HT-29 (cell line): ENCODE measurements around the gene PTPRD. TPM values are rescaled to one million over a fixed set of nuclear protein-coding genes. Genes with fewer than 3 reads are reported as not detected.

Source experiments
- DNase-seq: peaks from one replicate; pipeline ENCODE4 v3.0.0-alpha.2; 2015; ENCODE audit warnings: low spot score
- total RNA-seq: library from RNA; depleted of rRNA; stranded (reverse); fragments of >200 nt; shearing (Covaris generic); gene quantifications from 2 replicates; pipeline ENCODE4 v1.2.3, GENCODE V29; 2014

PTPRD gene
- total RNA-seq, 1 experiment from 2014 or later = not detected

DNA sequence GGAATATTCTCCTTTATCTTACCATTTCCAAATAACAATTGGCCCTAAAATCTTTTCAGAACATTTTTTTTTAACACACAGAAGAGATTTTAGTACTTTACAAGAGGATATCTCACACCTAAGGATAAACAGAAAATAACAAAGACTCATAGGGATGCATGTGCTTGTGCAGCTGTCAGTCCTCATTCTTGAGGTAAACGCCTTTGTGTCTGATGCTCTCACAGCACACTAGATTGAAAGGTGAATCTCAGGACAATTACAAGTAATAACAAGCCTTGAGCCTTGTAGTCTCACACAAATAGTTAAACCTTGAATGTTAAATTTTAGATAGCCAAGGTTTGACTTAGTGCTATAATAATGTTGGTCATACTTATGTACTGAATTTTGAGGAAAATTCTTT, 439.2 kb downstream of the PTPRD start:
- no peak for DNase-seq

- no peak for DNase-seq
Observed at GRCh38 chr9:10172476-10172875, 440.3 kb downstream of the PTPRD start.

DNA sequence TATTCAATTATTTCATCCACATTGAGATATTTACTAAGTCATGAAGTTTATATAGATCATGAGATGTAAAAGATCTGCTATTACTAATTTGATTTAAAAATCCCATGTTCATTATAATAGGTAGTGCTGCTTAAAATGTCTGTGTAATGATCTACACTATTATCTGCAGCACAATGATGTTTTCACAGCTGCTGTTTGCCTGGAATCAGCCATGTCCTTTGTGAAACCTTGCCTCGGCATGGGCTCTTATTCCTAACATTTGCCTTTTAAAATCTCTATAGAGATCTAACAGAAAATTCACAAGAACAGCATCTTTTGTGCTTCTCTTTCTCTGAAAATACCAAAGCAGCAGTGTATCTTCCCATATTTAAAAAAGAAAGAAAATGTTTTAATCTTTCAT, 444.6 kb downstream of the PTPRD start:
- DNase-seq = no peak

DNA sequence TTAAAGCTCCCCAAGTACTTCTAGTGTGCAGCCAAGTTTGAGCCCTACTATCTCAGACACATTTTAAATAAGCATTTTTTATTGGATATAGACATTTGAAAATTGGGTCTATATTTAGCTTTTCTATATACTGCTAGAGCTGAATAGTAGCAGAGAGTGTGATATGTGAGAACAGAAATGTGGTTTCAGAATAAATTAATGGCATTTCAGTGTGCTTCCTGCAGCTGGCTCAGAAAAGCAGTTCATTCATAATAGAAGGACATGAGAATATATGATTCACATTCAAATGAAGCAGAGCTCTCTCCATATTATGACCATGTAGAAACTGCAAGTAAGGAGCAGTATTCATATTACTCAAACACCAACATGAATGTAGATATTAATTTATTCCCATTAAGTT, 464.0 kb downstream of the PTPRD start:
- no peak for DNase-seq

GRCh38 chr9:10146517-10147331, 466.1 kb downstream of the PTPRD start:
- DNase-seq = no peak

DNA sequence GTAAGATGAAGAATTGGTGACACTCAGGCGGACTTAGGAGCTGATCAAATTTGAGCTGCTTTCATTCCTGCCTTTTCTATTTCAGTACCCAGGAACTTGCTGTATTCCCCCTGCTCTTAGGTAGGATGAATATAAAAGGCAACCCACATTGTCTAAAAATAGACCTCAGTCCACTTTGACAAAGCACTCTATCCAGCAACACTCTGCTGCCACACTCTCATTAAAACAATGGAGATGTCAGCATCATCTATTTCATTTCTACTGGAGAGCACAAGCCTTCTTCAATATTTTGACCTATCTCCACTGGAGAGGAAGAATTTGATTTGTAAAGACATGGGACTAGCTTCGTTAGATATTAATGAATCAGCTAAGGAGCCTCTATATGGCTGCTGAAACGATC, 468.4 kb downstream of the PTPRD start:
- no peak for DNase-seq

DNA sequence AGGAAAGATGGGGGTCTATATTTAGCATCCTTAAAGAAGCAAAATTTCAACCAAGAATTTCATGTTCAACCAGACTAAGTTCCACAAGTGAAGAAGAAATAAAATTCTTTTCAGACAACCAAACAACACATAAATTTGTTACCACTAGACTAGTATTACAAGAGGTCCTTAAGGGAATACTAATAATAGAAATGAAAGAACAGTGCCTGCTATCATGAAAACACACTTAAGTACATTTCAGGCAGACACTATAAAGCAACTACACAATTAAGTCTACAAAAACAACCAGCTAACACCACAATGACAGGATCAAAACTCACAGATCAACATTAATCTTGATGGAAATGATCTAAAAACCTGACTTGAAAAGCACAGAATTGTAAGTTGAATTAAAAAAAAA, 477.2 kb downstream of the PTPRD start:
- no peak for DNase-seq

GRCh38 chr9:10134266-10134665, 478.5 kb downstream of the PTPRD start:
- DNase-seq = no peak

DNA sequence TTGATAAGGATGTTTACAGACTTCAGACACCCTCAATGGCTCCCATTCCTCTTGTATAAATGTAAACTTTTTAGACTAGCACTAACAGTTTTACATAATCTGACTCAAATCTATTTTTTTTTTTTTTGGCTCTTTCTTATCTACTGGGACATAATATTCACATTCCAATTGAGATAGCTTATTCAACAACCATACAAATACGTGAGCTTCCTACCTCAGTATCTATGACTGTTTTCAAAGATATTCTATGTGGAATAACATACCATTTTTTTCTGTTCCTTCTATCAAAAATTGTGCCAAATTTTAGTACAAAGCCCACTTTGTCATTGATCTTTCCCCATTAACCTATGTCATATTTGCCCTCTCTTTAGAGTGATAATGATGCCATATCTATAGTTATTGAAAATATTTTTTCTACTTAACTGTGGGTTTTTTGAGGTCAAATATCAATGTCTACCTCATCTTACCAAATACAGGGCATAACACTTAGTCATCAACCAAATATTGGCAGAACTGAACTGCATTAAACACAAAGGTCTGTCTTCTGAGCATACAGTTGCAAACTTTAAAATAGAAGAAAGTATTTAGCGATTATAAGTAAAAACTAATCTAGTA, 482.6 kb downstream of the PTPRD start:
- no peak for DNase-seq

DNA sequence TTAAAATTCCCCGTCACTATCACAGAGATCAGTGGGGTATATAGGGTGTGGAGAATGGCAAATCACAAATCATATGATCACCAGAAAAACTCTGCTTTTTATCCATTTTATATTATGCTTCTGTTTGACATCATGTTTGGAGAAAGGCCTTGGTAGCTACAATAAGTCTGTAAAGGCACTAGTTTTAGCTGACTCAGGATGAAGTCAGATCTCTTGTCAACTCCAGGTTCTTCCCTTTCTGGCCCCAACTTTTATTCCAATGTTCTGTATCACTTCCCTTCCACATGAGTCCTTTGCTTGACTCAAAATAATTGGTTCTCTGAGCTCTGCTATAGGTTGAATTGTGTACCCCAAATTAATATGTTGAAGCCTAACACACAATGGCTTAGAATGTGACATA, 484.9 kb downstream of the PTPRD start:
- no peak for DNase-seq

- DNase-seq = no peak
Observed at GRCh38 chr9:10112798-10113197, 500.0 kb downstream of the PTPRD start.

GRCh38 chr9:10112070-10112469, 500.7 kb downstream of the PTPRD start:
- DNase-seq = no peak

GRCh38 chr9:10108815-10109214, 504.0 kb downstream of the PTPRD start:
- DNase-seq = no peak

GRCh38 chr9:10104774-10105173, 508.0 kb downstream of the PTPRD start:
- DNase-seq = no peak

DNA sequence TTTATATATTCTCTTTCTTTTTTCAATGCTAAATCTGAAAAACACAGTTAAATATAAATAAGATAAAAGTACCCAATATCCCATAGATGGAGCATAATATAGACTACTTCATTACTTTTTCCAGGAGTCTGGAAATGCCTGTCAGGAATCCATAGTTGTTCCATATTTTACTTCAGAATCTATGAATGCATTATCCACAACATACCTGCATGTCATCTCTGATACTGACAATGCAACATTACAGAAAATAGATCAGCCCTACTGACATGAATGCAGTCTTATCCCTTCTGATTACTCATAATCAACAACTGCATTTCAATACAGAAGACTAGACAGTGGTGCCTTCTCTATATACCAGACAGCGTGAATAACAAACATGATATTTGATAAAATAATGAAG, 517.6 kb downstream of the PTPRD start:
- DNase-seq = no peak

- no peak for DNase-seq
Observed at GRCh38 chr9:10094563-10094962, 518.2 kb downstream of the PTPRD start.

GRCh38 chr9:10080012-10080411, 532.8 kb downstream of the PTPRD start:
- no peak for DNase-seq

GRCh38 chr9:10079284-10079964, 533.4 kb downstream of the PTPRD start:
- no peak for DNase-seq

GRCh38 chr9:10071579-10071978, 541.2 kb downstream of the PTPRD start:
- no peak for DNase-seq

- DNase-seq = no peak
Observed at GRCh38 chr9:10062629-10063395, 550.0 kb downstream of the PTPRD start.

- no peak for DNase-seq
Observed at GRCh38 chr9:10059044-10059443, 553.8 kb downstream of the PTPRD start.

DNA sequence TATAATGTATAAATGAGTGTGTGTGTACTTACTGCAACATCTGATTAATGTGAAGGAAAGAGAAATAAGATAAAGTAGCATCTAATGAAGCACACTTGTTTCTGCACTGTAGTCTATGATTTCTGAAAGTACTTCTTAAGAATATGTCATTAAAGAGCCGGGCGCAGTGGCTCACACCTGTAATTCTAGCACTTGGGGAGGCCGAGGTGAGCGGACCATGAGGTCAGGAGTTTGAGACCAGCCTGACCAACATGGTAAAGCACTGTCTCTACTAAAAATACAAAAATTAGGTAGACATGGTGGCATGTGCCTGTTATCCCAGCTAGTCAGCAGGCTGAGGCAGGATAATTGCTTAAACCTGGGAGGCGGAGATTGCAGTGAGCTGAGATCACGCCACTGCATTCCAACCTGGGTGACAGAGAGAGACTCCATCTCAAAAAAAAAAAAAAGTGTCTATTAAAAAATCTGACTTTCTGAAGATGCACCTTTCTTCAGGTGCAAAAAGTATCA, 556.9 kb downstream of the PTPRD start:
- no peak for DNase-seq
